Activated CD4-positive, CD25-positive, alpha-beta regulatory T cell (primary cell): Measurements from ENCODE around the gene FANCI.
"Not testable (repeated sequence)": the region's sequence is repeated elsewhere in the genome, so short reads cannot be mapped to it uniquely, and the experiment has no call there.

Experiments
- DNase-seq, 4 experiments: peaks; one replicate each; lab custom pipeline; 2025; lab: John Stamatoyannopoulos, UW

Gene FANCI

GRCh38 chr15:89225588-89225987 lies 18.2 kb upstream of the FANCI start:
- no peak for DNase-seq

GRCh38 chr15:89226359-89227221 lies 17.2 kb upstream of the FANCI start:
- no peak for DNase-seq

GRCh38 chr15:89227425-89227824 lies 16.4 kb upstream of the FANCI start:
- no peak for DNase-seq

GRCh38 chr15:89230277-89230676 lies 13.5 kb upstream of the FANCI start:
- no peak for DNase-seq

GRCh38 chr15:89231832-89232231 lies 11.9 kb upstream of the FANCI start:
- no peak for DNase-seq

GRCh38 chr15:89239883-89240810 lies 3.6 kb upstream of the FANCI start:
- not testable (repeated sequence) for DNase-seq

GRCh38 chr15:89243046-89243690 lies 611 bp upstream of the FANCI start:
- no peak for DNase-seq

- no peak for DNase-seq
These were observed 760 bp downstream of the FANCI start for GRCh38 chr15:89244574-89244903.

- DNase-seq: no peak
These were observed 3.7 kb downstream of the FANCI start for GRCh38 chr15:89247446-89247845.

- no peak for DNase-seq
These were observed 4.8 kb downstream of the FANCI start for GRCh38 chr15:89248584-89248983.

- not testable (repeated sequence) for DNase-seq
These were observed 6.4 kb downstream of the FANCI start for GRCh38 chr15:89250142-89250541.

GRCh38 chr15:89277281-89277680 lies 33.5 kb downstream of the FANCI start:
- not testable (repeated sequence) for DNase-seq

GRCh38 chr15:89278307-89278706 lies 34.5 kb downstream of the FANCI start:
- DNase-seq: no peak

- DNase-seq: no peak
These were observed 38.9 kb downstream of the FANCI start for GRCh38 chr15:89282631-89283030.

- no peak for DNase-seq
These were observed 39.4 kb downstream of the FANCI start for GRCh38 chr15:89283201-89283600.

- DNase-seq: no peak
These were observed 48.2 kb downstream of the FANCI start for GRCh38 chr15:89291934-89292438.

- DNase-seq: no peak
These were observed 49.2 kb downstream of the FANCI start for GRCh38 chr15:89293012-89293411.

GRCh38 chr15:89299896-89300295 lies 56.1 kb downstream of the FANCI start:
- no peak for DNase-seq

GRCh38 chr15:89301304-89302089 lies 57.7 kb downstream of the FANCI start:
- no peak for DNase-seq

- no peak for DNase-seq
These were observed 60.2 kb downstream of the FANCI start for GRCh38 chr15:89303986-89304385.

GRCh38 chr15:89305395-89305794 lies 61.6 kb downstream of the FANCI start:
- no peak for DNase-seq
